ENCODE data around the gene UGT2B7.

Gene UGT2B7

GRCh38 chr4:69056921-69057550, 39.2 kb upstream of the UGT2B7 start:
- no peak overlapping the region for H3K4me3 ChIP-seq (ENCODE audit: low read depth, low read length)
- TF ChIP-seq CTCF (IDR thresholded peaks at IDR 0.05; ENCODE audit: borderline replicate concordance, insufficient read depth, low read depth, low read length), result no peak

- TF ChIP-seq CTCF (IDR thresholded peaks at IDR 0.05; ENCODE audit: borderline replicate concordance, insufficient read depth, low read depth, low read length), result no peak
- H3K4me3 ChIP-seq (ENCODE audit: low read depth, low read length), result no peak overlapping the region
These were observed 38.5 kb upstream of the UGT2B7 start for GRCh38 chr4:69057620-69058409.

- TF ChIP-seq CTCF (IDR thresholded peaks at IDR 0.05; ENCODE audit: borderline replicate concordance, insufficient read depth, low read depth, low read length), result no peak
- no peak overlapping the region for H3K4me3 ChIP-seq (ENCODE audit: low read depth, low read length)
These were observed 37.7 kb upstream of the UGT2B7 start for GRCh38 chr4:69058410-69059059.

- no peak for TF ChIP-seq CTCF (IDR thresholded peaks at IDR 0.05; ENCODE audit: borderline replicate concordance, insufficient read depth, low read depth, low read length)
- no peak overlapping the region for H3K4me3 ChIP-seq (ENCODE audit: low read depth, low read length)
These were observed 35.5 kb upstream of the UGT2B7 start for GRCh38 chr4:69060651-69061308.

GRCh38 chr4:69064391-69064790, 31.9 kb upstream of the UGT2B7 start:
- TF ChIP-seq CTCF (IDR thresholded peaks at IDR 0.05; ENCODE audit: borderline replicate concordance, insufficient read depth, low read depth, low read length), result no peak
- H3K4me3 ChIP-seq (ENCODE audit: low read depth, low read length), result no peak overlapping the region

DNA sequence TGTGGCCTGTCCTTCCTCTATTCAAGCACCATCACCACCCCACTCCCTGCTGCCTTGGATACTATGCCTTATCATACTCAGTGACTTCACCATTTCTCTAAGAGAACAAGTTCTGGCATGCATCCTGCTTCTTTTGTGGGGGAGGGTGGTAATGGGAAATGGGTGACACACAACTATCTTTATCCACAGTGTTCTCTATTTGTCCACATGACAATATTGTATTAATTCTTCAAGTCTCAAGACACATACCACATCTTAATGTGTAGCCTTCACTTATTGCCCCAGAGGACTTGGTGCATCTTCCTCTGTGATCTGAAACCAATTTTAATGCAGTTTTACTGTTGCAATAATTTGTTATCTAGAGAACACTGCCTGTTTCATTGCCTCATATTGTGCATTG, 29.3 kb upstream of the UGT2B7 start:
- H3K4me3 ChIP-seq (ENCODE audit: low read depth, low read length), result no peak overlapping the region
- TF ChIP-seq CTCF (IDR thresholded peaks at IDR 0.05; ENCODE audit: borderline replicate concordance, insufficient read depth, low read depth, low read length), result no peak
